T-cell (primary cell): ENCODE measurements around the gene IFT57. TPM values are rescaled to one million over a fixed set of nuclear protein-coding genes. Genes with fewer than 3 reads are reported as not detected.

Experiments
- ATAC-seq, 4 experiments: fragments of 200-7000 bp in 3 of 4; fragments of 150-1000 bp in 1 of 4; cut with Tn5 transposase; replicated peaks in 1 of 4; 1 replicate in 3 of 4; 2 replicates in 1 of 4; pipeline ENCODE4 v1.10.0; 2021; ENCODE audit warnings: moderate library complexity in 3 of 4, mild to moderate bottlenecking in 2 of 4, moderate number of reproducible peaks in 1 of 4
- CTCF ChIA-PET, 2 donors: fragments of 300-600 bp; sonication (Branson Sonifier 250); formaldehyde crosslinking; loops; one replicate each; lab custom pipeline; 2022; ENCODE audit warnings: antibody characterized with exemption in 2 of 2; lab: Charles Lee
- POLR2A ChIA-PET, 2 donors: fragments of 300-600 bp; sonication (Branson Sonifier 250); formaldehyde crosslinking; loops; one replicate each; lab custom pipeline; 2022; ENCODE audit warnings: antibody characterized with exemption in 2 of 2; lab: Charles Lee
- DNase-seq, 35 experiments: peaks; one replicate each; pipeline versions ENCODE4 v3.0.0 to v3.0.0-alpha.2; 2013 to 2023
- H3K27ac ChIP-seq: one replicate; pipeline ENCODE4 v1.5.1; 2013; ENCODE audit warnings: low read length
- H3K27me3 ChIP-seq, 2 experiments: replicated peaks in 1 of 2; 1 replicate in 1 of 2; 2 replicates in 1 of 2; pipeline versions ENCODE4 v1.6.1 to v1.7.0; 2013; ENCODE audit warnings: low read length in 1 of 2, mixed read lengths in 1 of 2; ENCODE audit not compliant: control insufficient read depth in 2 of 2, insufficient read depth in 2 of 2; ENCODE audit errors: extremely low read depth in 1 of 2
- H3K36me3 ChIP-seq, 2 donors: 1 replicate in 1 of 2; 2 replicates in 1 of 2; pipeline versions ENCODE4 v1.6.1 to v1.7.0; 2013; ENCODE audit warnings: low read length in 1 of 2; ENCODE audit not compliant: control insufficient read depth in 2 of 2, insufficient read depth in 1 of 2; ENCODE audit errors: extremely low read depth in 1 of 2
- H3K4me1 ChIP-seq, 2 experiments: 1 replicate in 1 of 2; 2 replicates in 1 of 2; pipeline versions ENCODE4 v1.6.1 to v1.7.0; 2013; ENCODE audit warnings: low read length in 2 of 2, mixed read lengths in 1 of 2; ENCODE audit not compliant: insufficient read depth in 2 of 2, control insufficient read depth in 1 of 2; ENCODE audit errors: extremely low read depth in 1 of 2
- H3K4me3 ChIP-seq, 2 donors: 1 replicate in 1 of 2; 2 replicates in 1 of 2; pipeline versions ENCODE4 v1.5.1 to v1.7.0; 2013; ENCODE audit warnings: mild to moderate bottlenecking in 2 of 2, low read length in 1 of 2, moderate library complexity in 1 of 2; ENCODE audit not compliant: control insufficient read depth in 1 of 2; ENCODE audit errors: extremely low read depth in 1 of 2
- H3K9me3 ChIP-seq: 2 replicates; pipeline ENCODE4 v1.7.0; 2013
- H3K27ac Mint-ChIP-seq, 2 donors: one replicate each; pipeline ENCODE4 v1.8.0; 2020 to 2021; ENCODE audit warnings: mild to moderate bottlenecking in 2 of 2, mixed read lengths in 2 of 2
- H3K27me3 Mint-ChIP-seq, 2 donors: one replicate each; pipeline ENCODE4 v1.8.0; 2021 to 2022; ENCODE audit warnings: mixed read lengths in 2 of 2
- H3K36me3 Mint-ChIP-seq: one replicate; pipeline ENCODE4 v1.8.0; 2021; ENCODE audit warnings: mixed read lengths
- H3K4me1 Mint-ChIP-seq, 3 donors: one replicate each; pipeline ENCODE4 v1.8.0; 2020 to 2022; ENCODE audit warnings: mixed read lengths in 3 of 3, mild to moderate bottlenecking in 1 of 3
- H3K4me3 Mint-ChIP-seq, 3 donors: one replicate each; pipeline ENCODE4 v1.8.0; 2020 to 2022; ENCODE audit warnings: mild to moderate bottlenecking in 3 of 3, mixed read lengths in 3 of 3, moderate library complexity in 3 of 3
- H3K9me3 Mint-ChIP-seq, 3 donors: one replicate each; pipeline ENCODE4 v1.8.0; 2020 to 2022; ENCODE audit warnings: mixed read lengths in 3 of 3
- WGBS: methylation state at CpG from one replicate; pipeline ENCODE4 v1.1.5; 2013; ENCODE audit warnings: missing lambda C conversion rate; ENCODE audit not compliant: insufficient coverage; 5-methylcytosine and 5-hydroxymethylcytosine counted together
- total RNA-seq, 35 experiments: library from RNA in 6 of 35; stranded (reverse) in 6 of 35; fragments of 120-200 nt in 1 of 35; gene quantifications; one replicate each; pipeline versions ENCODE4 v1.2.1 to v1.2.4 and lab custom pipeline; 2013 to 2026

The IFT57 gene
- total RNA-seq, 5 donors from 2014 or later (not counting 1 experiment from before 2014, with no cell fraction given): 24.8 to 36.7 (median 30.0) TPM

- Mint-ChIP-seq H3K27me3 (no peaks in the 10 kb centered on the region), H3K9me3 (peaks cover 0 to 7% (median 4%) of the 10 kb centered on the region in 3 donors), H3K27ac (no peak overlapping the region), H3K4me3 (no peak overlapping the region), H3K4me1 (peaks cover 0 to 8% (median 5%) of the 10 kb centered on the region in 3 donors), H3K36me3 (peaks cover 16% of the 10 kb centered on the region)
- H3K36me3 ChIP-seq: no peaks in the 10 kb centered on the region
- H3K9me3 ChIP-seq: no peaks in the 10 kb centered on the region
- ATAC-seq (no peak), DNase-seq (no peak)
- H3K27me3 ChIP-seq: no peaks in the 10 kb centered on the region
- H3K27ac ChIP-seq: no peak overlapping the region
- H3K4me1 ChIP-seq: no peaks in the 10 kb centered on the region
- no CpG with 5 or more reads among the region's 5 CpGs for WGBS
- ChIA-PET POLR2A (interaction anchor here (0.6 kb wide), 2 partner anchors 351 to 442 kb away, joined by 4 to 11 read pairs; no protein-coding TSS in a partner anchor), CTCF (no interaction called here)
- H3K4me3 ChIP-seq: no peak overlapping the region
These were observed 76.1 kb downstream of the IFT57 start for GRCh38 chr3:108146139-108146538.

- Histone ChIP-seq H3K27me3 (no peaks in the 10 kb centered on the region), H3K9me3 (no peaks in the 10 kb centered on the region), H3K27ac (no peak overlapping the region), H3K4me1 (no peaks in the 10 kb centered on the region), H3K36me3 (no peaks in the 10 kb centered on the region), H3K4me3 (no peak overlapping the region)
- no peak for ATAC-seq
- Mint-ChIP-seq H3K27me3 (no peaks in the 10 kb centered on the region), H3K36me3 (peaks cover 20% of the 10 kb centered on the region), H3K4me1 (peaks cover 0 to 8% (median 5%) of the 10 kb centered on the region in 3 donors), H3K27ac (no peak overlapping the region), H3K4me3 (no peak overlapping the region), H3K9me3 (peaks cover 0 to 7% (median 4%) of the 10 kb centered on the region in 3 donors)
- ChIA-PET CTCF (interaction anchor here in 1 of 2 donors (0.6 kb wide), 1 partner anchor 171 kb away, joined by 3 read pairs; no protein-coding TSS in a partner anchor), POLR2A (interaction anchor here in 1 of 2 donors (0.6 kb wide), 1 partner anchor 443 kb away, joined by 4 read pairs; no protein-coding TSS in a partner anchor)
- no peak for DNase-seq
- no CpG with 5 or more reads among the region's 1 CpG for WGBS
These were observed 76.6 kb downstream of the IFT57 start for GRCh38 chr3:108145578-108145977.

GRCh38 chr3:108137460-108137814 lies 84.8 kb downstream of the IFT57 start:
- H3K36me3 Mint-ChIP-seq: peaks cover 41% of the 10 kb centered on the region
- no peaks in the 10 kb centered on the region for H3K27me3 Mint-ChIP-seq
- Histone ChIP-seq H3K9me3 (no peaks in the 10 kb centered on the region), H3K4me3 (no peak overlapping the region), H3K27ac (no peak overlapping the region), H3K27me3 (no peaks in the 10 kb centered on the region), H3K4me1 (peaks cover 10 to 12% of the 10 kb centered on the region in 2 experiments), H3K36me3 (peaks cover 0 to 14% of the 10 kb centered on the region in 2 donors)
- ATAC-seq: no peak
- CTCF ChIA-PET: interaction anchor here (0.8 to 1.5 kb wide), 3 partner anchors 10 to 151 kb away, joined by 3 to 5 read pairs (median 4); no protein-coding TSS in a partner anchor
- H3K27ac Mint-ChIP-seq: no peak overlapping the region
- no CpG with 5 or more reads among the region's 5 CpGs for WGBS
- peaks cover 44 to 55% (median 49%) of the 10 kb centered on the region in 3 donors for H3K4me1 Mint-ChIP-seq
- POLR2A ChIA-PET: interaction anchor here (0.6 to 0.7 kb wide), 2 partner anchors 9 to 15 kb away, joined by 4 to 5 read pairs; no protein-coding TSS in a partner anchor
- H3K4me3 Mint-ChIP-seq: no peak overlapping the region
- DNase-seq: no peak
- no peaks in the 10 kb centered on the region for H3K9me3 Mint-ChIP-seq

DNA sequence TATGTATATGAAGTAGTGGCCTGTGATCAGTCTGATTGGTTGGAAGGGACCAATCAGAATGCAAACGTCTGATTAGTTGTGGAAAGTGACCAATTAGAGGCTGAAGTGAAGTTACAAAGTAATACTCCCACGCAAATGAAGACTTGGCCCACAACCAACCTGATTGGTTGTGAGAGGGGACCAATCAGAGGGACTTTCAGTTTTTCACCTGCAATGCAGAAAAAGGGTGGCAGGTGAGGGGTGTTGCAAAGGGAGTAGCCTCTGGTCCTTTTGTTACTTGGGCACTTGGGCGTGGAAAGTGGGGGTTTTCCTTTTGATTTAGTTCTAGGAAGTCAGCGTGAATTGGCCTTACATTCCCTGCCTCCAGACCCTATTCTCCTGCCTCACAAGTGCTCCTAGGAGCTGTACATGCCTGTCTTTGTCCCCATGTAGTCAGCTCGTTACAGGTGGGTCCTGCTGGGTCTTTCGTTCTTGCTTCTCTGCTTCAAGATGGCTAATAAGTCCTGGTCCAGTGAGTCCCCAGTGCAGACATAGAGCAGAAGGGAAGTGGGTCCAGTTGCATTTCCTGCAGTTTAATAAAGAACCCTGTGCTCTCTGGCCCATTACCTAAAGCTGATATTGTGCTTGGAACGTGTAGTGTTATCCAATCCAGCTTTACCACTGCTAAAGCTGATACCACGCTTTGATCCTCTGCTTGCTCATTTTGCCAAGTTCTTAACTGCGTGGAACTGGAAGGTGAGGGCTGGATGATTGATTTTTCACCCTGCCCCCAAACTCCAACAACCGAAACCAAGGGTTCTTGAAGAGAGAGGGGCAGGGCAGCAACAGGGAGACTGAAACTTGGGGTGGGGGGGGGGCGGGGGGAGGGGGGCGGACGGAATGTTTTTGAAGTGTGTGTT lies 85.4 kb downstream of the IFT57 start:
- peaks cover 44% of the 10 kb centered on the region for H3K36me3 Mint-ChIP-seq
- CTCF ChIA-PET: interaction anchor here (0.8 kb wide), 2 partner anchors 61 to 151 kb away, joined by 3 to 5 read pairs; no protein-coding TSS in a partner anchor
- POLR2A ChIA-PET: interaction anchor here (0.6 to 0.7 kb wide), 2 partner anchors 8 to 15 kb away, joined by 4 to 5 read pairs; no protein-coding TSS in a partner anchor
- Histone ChIP-seq H3K4me3 (no peak overlapping the region), H3K27me3 (no peaks in the 10 kb centered on the region), H3K27ac (no peak overlapping the region), H3K4me1 (peaks cover 14% of the 10 kb centered on the region in 2 experiments), H3K9me3 (no peaks in the 10 kb centered on the region), H3K36me3 (peaks cover 0 to 14% of the 10 kb centered on the region in 2 donors)
- 100% methylated on average over 5 of the region's 13 CpGs for WGBS
- H3K9me3 Mint-ChIP-seq: no peaks in the 10 kb centered on the region
- no peaks in the 10 kb centered on the region for H3K27me3 Mint-ChIP-seq
- H3K4me3 Mint-ChIP-seq: no peak overlapping the region
- H3K4me1 Mint-ChIP-seq: peaks cover 51 to 59% (median 55%) of the 10 kb centered on the region in 3 donors
- DNase-seq: no peak
- no peak for ATAC-seq
- H3K27ac Mint-ChIP-seq: peak overlapping the region; percentile 11 to 37

- Mint-ChIP-seq H3K27me3 (no peaks in the 10 kb centered on the region), H3K4me3 (peak overlapping the region; percentile 62 to 70 (median 67)), H3K27ac (peak overlapping the region; percentile 79 to 89), H3K4me1 (peaks cover 72 to 80% (median 78%) of the 10 kb centered on the region in 3 donors), H3K9me3 (no peaks in the 10 kb centered on the region), H3K36me3 (peaks cover 55% of the 10 kb centered on the region)
- ChIA-PET CTCF (no interaction called here), POLR2A (interaction anchor here in 1 of 2 donors (2.0 kb wide), 1 partner anchor 9 kb away, joined by 4 read pairs; no protein-coding TSS in a partner anchor)
- no peaks in the 10 kb centered on the region for H3K27me3 ChIP-seq
- peak overlapping the region; percentile 50 for H3K27ac ChIP-seq
- DNase-seq: no peak
- peak overlapping the region in 1 of 2 donors; percentile 26 for H3K4me3 ChIP-seq
- no peaks in the 10 kb centered on the region for H3K9me3 ChIP-seq
- peaks cover 0 to 14% of the 10 kb centered on the region in 2 donors for H3K36me3 ChIP-seq
- peaks cover 17 to 22% of the 10 kb centered on the region in 2 experiments for H3K4me1 ChIP-seq
- WGBS: no CpG with 5 or more reads among the region's 1 CpG
- ATAC-seq: peak; percentile 30 to 60 (median 50)
These were observed 87.7 kb downstream of the IFT57 start for GRCh38 chr3:108134555-108134880.
